Measurements from ENCODE around the gene ARHGEF40.

DNA sequence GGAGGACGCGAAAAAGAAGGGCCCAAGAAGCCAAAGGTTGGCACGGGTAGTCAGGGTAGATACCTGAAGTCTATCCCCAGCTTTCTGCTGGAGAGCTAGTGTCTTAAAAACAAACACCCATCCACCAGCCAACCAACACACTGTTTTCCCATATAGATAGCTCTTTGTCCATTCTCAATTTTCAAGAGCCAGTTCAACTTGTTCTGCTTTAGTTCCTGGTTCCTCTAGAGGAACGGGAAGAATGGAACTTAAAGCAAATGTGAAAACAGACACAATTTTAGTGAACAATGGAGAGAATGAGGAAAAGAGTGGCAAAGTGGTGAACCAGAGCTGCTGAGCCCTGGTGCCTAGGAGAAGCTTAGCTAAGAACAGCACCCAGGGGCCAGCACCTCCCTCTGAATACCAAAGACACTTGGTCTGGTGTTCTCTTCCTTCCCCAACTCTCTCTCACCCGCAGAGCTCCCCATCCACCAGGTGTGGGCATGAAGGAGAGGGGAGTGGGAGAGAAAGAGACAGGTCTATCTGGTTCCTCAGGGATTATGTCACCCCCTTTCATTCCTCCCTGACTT lies 49.0 kb upstream of the ARHGEF40 start:
- TF ChIP-seq, protein P1, sequence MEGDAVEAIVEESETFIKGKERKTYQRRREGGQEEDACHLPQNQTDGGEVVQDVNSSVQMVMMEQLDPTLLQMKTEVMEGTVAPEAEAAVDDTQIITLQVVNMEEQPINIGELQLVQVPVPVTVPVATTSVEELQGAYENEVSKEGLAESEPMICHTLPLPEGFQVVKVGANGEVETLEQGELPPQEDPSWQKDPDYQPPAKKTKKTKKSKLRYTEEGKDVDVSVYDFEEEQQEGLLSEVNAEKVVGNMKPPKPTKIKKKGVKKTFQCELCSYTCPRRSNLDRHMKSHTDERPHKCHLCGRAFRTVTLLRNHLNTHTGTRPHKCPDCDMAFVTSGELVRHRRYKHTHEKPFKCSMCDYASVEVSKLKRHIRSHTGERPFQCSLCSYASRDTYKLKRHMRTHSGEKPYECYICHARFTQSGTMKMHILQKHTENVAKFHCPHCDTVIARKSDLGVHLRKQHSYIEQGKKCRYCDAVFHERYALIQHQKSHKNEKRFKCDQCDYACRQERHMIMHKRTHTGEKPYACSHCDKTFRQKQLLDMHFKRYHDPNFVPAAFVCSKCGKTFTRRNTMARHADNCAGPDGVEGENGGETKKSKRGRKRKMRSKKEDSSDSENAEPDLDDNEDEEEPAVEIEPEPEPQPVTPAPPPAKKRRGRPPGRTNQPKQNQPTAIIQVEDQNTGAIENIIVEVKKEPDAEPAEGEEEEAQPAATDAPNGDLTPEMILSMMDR (IDR thresholded peaks at IDR 0.05), result no peak
- TF ChIP-seq POLR2A (IDR thresholded peaks at IDR 0.05), result no peak

Data from gastroesophageal sphincter (tissue), 3 donors.